Middle frontal gyrus (tissue), 1 donor: ENCODE results near the gene ADRA1B.

Source experiments
- DNase-seq: peaks from one replicate; pipeline ENCODE4 v3.0.0-alpha.2; 2015; ENCODE audit warnings: low spot score; ENCODE audit errors: extremely low spot score

The ADRA1B gene

DNA sequence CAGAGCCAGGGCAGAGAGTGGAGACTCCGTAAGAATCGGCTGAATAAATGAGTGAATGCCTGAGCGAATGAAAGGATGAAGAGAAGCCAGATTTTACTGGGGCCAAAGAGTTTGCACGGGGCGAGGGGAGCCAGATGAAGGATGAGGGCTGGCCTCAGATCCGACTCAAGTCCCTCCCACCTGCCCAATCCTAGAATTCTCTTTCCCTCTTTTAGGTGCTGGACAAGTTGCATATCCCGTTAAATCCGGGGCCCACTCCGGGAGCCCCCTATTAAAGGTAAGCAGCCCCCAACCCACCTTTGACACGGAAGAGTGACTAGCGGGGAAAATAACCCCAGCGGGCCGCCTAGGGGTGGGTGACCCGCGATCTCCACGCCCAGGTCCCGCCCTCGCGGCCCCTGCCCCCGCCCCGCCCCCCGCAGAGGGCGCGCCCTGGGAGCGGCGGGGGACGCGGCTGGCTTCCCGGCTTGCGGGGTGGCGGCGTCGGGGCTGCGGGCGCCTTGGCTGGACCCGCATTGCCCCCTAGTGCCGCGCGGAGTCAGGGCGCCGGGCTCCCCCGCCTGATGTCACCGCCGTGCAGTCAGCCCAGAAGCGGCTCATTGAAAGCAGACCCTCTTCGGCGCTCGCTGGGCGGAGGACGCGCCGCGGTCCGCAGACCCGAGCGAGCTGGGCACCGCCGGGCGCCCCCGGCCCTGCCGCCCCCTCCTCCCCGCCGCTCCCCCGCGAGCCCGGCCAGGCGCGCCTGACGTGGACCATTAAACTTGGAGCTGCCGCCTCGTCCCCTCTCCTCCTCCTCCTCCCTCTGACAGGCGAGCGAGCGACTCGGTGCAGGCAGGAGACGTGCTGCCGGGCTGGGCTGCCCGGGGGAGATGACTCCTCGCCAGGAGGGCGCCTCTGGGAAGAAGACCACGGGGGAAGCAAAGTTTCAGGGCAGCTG lies at the start of gene ADRA1B:
Gene ADRA1B (plus strand): TSS at position 579 of the 937 bp plus-strand sequence. CDS start 424 bp downstream, outside the sequence.
- DNase-seq = peak; percentile 39

DNA sequence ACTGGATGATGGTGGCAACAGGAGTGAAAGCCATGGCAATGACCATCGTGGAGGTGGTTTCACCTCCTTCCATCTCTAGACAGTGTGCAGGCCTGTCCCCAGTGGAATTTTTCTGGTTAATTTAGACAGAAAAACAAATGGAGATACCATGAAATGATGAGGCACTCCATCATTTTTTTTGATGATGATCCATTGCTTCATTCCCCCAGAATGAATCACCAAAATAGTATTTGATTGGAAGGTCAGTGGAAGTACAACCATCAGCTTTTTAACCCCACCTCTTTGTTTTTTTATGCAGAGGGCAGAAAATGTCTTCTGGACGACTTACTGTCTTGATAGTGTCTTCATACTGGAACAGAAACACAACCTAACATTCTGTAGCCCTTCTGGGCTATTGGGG lies 42.6 kb upstream of the ADRA1B start:
- no peak for DNase-seq

DNA sequence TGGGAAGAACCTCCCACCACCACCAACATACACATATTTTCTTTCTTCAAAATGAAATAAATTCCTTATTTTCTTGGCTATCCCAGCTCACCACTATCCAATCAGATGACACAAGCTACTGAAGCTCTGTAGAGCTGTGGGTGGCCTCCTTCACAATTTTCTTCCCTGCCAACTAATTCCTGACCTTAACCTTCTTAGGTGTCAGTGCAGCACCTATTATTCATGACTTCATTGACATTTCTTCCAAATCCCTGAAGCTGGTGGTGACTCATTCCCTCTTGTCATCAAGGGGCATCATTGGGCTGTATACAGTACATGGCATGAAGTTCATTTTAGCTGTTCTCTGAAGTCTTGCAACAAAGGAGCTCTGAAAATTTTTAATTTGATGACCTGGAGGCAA lies 42.0 kb upstream of the ADRA1B start:
- no peak for DNase-seq

DNA sequence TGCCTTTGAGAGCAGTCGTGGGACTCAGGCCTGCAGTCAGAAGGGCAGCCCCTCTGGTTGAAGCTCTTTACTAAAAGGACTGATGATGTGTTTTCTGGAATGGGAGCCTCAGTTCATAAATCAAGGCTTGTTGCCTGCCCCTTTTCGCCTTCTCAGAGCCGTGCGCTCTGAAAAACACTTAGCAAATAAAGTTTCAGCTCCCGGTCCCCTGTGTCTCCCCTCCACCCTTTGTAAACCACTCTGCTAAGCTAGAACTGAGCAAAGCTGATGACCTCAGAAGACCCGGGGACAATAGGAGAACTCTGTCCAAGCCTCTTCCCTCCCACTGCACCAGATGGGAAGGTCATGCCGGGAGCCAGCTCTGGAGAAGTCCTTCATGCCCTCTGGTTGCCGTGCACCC lies 39.3 kb upstream of the ADRA1B start:
- DNase-seq = no peak

DNA sequence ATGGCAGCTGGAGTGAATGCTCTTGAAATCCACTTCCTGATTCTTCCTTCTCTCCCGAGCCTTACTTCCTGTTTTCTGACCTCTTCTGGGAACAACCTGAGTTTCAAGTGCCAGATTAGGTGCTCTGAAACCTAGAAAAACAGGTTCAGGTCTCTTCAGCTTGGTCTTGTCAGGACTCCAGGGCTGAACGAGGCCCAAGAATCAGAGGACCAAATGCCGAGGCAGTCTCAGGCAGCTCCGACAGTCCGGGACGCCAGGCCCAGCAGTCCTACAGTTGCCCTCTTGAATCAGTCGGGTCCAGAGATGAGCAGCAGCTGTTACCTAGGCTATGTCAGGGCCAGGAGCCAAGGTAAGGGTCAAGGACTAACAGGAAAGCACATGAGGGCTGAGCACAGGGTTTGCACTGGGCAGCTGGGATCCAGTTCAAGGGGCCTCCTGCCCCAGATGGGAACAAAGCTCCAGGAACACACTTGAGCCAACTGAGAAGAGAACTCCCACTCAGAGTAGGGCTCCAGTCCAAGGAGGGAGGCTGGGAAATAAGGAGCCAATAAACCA lies 38.3 kb upstream of the ADRA1B start:
- DNase-seq = no peak

DNA sequence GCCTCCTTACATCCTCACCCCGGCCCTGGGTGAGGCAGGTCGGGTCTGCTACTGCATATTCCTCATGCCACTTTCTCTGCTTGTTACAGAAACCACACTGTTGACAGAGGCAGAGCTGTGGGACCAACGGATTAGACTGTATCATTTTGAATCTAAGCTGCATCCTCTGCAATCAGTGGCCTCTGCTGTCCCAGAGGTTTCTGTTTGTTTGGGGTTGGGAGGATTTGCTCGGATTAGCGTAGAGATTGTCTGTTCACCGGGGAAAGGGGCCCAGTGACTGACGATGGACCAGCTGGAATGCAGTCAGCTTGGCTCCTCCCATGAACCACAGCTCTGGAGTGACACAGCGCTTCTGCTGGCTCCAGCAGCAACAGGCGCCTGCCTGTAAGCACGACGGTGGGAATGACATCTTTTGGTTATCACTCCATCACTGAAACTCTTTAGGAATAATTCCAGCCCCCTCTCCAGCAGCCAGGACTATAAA lies 37.3 kb upstream of the ADRA1B start:
- no peak for DNase-seq

DNA sequence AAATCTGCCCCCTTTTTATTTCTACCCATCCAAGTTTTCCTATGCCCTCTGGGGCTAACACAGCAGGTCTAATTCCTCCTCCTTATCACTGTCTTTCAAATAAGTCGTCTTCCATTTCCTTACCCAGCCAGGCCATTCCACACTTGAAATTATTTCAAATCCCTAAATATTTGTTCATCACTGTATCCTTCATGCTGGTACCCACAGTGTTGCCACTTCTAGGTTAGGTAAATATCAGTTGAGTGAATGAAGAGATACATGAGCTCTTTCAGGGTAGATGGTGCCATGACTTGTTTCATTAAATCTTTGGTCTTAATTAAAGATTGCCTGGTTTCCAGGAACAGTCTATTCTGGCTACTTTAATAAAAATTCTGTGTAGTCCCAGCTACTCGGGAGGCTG lies 35.6 kb upstream of the ADRA1B start:
- DNase-seq = no peak

DNA sequence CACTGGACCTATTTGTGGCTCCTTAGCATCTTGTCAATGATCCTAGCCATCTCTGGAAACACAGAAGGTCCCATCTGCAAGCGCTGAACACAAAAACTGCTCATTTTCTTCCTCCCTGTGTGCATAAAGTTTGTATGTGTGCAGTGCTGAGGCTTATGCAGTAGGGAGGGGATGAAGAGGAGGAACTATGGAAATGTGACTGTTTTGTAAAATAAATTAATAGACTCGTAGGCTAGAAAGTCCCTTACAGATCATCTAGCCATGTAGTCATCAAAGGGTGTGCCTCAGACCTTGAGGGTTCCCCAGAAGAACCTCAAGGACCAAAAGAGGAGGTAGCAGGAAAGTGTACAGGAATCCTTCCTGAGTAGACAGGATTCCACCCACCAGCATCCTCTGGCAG lies 34.3 kb upstream of the ADRA1B start:
- no peak for DNase-seq

DNA sequence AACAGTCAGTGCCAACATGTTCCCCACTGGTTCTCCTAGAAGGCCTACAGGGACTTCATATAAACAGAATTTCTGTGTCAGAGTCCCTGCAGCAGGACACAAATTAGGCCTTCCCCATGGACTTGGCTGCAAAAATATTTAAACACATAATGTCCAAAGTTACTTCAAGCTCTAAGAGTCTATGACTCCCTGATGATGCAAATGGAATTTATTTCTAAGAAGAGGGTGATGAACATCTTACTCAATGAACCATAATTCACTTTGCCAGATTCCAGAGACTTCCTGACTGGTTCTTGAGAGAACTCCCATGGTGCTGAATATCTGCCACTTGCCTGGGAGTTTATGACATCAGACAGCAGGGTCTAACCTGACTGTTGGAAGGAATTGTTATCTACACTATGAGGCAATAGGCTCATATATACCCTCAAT lies 32.7 kb upstream of the ADRA1B start:
- DNase-seq = no peak

DNA sequence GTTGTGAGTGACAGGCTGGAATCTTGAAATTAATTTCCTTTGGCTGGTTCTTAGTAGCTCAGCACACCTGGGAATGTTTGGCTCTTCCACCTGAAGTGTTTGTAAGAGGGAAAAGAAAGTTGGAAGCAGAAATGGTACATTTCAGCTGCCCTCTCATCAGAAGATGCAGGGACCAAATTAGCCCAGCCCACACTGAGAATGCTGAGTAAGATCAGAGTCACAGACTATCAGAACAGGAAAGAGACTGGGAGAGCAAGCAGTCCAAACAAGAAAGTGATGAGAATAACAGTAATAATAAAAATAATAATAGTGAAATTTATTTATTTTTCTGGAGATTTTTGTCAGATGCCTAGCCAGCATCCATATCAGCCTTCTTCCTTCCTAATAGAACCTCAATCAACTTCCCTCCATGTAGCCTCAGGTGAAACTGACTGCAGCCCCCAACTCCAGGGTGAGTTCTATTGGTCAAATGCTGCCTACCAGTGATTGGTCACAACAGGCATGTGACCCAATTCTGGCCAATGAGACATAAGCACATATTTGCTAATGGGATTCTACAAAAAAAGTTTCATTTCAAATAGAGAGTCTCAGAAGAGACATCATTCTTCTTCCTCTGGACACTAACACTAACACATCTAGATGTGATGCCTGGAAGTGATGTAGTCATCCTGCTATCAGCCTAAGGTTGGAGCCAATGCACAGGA lies 31.2 kb upstream of the ADRA1B start:
- DNase-seq = no peak

DNA sequence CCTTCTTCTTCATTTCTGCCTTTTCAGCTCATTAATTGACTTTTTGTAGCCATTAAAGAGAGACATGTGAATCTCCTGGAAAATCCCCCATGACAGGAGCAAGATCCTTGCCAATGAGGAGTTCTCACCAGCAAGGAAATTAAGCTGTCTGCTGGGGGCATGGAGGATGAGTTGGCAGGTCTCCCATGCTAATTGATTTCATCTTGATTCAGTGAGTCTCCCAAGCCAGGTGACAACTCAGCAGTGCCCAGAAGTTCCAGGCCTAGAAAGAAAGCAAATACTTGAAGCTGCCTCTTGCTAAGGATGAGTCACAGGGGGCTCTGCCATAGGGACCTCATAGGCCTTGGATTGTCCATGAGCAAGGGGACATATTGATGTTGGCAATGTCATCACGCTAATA lies 30.0 kb upstream of the ADRA1B start:
- DNase-seq = no peak

DNA sequence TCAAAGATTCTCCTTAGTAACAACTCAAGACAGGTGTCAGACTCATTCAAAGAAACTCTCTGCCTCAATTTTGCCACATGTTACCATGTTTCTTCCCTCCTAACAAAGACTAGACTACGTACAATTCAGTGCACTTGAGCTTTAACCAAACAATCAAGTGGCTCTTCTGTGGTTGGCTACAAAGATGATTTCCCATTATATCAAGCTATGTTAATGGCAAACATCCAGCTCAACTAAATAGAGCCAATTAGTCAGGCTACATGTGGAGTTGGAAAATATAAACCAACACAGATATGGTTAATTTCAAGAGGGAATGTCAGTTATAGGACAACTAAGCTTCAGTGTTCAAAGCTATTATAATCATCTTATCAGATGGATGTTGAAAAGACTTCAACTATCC lies 29.2 kb upstream of the ADRA1B start:
- DNase-seq = no peak

DNA sequence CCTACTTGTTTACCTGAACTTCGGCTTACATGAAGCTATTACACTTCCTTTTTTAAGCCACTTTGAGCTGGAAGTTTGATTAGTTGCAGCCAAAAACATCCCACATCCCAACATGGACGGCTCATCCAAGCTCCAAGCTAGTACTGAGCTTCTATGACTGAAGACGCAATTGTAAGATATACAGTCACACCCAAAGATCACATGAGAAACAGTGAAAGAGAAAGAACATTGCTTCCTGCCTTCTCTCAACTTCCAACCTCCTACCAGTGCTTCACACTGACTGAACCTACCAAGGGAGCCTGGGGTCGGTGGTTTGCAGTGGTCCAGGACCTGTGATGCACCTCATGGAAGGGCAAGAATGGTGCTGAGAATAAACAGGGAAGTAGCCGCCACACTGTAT lies 27.4 kb upstream of the ADRA1B start:
- DNase-seq = no peak

DNA sequence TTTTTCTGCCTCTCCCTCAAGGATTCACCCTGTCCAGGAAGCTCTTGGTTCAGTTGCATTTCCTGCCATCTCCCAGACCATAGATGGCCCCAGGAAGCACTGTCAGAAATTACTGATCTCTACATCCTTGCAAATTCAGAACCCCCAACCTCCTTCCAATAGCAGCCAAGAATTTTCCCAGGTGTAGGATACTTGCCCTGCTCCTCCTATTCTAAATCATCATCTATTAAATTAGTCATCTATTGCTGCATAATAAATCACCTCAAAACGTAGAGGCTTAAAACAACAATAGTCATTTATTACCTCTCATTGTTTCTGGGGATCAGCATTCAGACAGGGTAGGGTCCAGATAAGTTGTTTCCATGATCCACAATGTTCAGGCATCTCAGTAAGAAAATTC lies 26.1 kb upstream of the ADRA1B start:
- DNase-seq = no peak

DNA sequence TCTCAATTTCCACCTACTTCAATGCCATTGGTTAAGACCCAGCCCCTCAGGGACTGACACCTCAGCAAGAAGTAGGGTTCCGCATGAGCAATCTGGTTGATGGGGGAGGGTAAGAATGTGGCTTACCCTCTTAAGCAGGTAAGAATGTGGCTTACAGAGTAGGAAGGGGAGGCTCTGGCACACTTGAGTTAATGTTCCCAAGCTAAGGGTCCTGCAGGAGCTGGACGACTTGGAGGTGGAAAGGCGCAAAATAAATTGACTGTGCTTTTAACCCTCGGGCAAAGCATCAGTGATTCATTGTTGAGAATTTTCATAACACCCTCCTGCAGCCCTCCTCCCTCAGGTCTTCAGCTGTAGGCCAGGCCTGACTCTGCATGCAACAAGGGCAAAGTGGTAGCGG lies 24.9 kb upstream of the ADRA1B start:
- DNase-seq = no peak

DNA sequence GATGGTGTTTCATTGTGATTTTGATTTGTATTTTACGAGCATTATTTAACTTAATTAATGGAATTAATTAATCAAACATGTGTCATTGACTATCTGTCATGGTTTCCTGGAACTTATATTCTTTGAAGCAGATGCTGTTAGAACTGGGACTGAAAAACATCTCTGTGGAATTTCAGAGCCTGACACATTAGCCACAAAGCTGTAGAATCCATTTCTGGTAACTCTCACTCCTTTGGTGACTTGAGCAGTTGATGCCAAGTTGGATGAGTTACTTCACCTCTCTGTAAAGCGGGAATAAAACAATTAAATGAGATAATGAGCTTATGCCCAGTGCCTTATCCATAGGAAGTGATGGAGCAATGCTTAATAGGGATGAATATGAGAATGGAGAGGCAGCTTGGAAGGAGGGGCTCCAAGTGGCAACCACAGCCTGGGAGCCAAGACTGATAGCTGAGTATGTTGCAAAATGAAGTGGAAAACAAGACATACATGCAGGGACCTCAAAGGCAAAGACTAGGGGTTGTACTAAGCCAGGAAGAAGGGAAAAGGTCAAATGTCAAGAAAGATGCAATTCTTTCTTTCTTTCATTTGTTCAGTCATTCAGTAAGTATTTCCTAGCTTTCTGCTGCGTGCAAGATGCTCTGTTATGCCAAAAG lies 23.1 kb upstream of the ADRA1B start:
- DNase-seq = no peak

DNA sequence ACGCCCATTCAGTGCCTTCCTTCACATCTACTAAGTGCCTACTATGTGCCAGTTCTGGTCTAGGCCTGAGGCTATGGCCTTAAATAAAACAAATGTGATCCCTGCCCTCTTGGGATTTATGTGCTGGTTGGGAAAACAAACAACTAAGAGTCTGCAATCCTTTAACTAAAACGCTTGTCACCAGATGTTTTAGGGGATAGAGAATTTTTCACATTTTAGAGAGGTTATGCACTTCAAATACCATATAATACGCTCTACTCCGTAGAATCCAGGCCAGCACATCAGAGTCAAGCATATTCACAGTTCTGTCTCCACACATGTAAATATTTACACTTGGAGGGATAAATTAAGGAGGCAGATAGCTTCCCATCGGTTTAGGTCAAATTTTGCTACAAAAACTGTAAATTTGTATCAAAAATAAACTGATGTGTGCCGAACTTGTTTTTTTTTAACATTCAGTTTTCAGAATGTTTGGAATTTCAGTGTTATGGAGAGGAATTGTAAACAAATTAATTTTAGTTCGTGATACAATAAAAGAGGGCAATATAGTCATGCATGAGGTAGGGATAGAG lies 22.0 kb upstream of the ADRA1B start:
- no peak for DNase-seq

DNA sequence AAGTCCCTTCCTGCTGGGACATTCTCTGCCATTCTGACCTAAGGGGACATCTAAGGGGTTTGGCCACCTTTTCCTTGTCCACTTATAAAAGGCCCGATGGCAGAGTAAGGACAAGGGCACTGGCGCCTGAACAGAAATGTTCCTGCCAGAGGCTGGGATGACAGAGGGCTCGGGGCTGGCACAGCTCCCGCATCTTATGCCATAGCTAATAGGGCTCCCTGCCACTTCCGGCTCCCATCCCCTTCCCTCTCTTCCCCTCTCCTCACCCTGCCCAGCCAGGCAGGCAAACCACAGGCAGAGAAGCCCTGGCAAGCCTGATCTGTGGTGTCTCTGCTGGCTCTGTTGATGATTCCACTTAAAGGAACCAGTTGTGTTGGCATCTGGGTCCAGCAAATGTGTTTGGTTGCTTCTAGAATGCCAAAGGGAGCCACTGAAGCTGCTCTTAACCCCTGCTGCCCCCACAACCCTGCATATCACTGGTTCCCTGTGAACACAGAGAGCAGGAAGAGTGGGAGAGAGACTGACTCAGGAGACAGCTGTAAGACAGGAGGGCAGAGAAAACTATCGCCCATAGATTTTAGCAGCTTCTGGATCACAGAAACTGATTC lies 18.4 kb upstream of the ADRA1B start:
- no peak for DNase-seq

DNA sequence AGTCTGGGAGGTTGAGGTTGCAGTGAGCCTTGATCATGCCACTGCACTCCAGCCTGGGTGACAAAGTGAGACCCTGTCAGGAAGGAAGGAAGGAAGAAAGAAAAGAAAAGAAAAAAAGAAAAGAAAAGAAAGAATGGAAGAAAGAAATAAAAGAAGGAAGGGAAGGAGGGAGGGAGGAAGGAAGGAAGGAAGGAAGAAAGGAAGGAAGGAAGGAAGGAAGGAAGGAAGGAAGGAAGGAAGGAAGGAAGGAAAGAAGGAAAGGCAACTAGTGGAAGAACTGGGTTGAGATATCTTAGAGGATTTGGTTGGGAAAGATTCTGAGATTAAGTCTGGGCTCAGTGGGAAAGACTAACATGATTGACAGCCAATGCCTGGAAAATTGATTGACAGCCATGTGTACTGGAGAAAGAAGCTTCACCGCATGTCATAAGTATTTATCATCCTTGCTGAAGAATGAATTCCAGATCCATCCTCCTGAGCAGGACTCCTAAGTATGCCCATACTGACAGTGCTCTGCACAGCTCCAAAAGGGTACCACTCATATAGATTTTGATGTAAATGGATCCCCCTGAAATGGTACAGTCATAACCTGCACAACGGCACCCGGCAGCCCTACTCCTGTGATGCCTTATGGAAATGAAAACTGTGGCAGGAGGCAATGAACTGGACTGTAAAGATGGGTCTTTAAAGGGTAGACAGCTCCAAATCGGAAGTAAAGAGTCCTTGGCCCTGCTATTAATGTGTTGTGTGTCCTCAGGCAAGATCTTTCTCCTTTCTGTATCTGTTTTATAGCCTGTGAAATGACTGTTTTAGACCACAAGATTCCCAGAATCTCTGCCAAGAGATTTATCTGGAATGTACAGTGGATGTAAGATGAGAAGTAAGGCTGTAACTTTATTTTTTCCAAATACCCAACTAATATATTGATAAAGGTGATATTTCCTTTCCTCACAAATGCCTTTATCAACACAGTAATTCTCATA lies 16.9 kb upstream of the ADRA1B start:
- no peak for DNase-seq

DNA sequence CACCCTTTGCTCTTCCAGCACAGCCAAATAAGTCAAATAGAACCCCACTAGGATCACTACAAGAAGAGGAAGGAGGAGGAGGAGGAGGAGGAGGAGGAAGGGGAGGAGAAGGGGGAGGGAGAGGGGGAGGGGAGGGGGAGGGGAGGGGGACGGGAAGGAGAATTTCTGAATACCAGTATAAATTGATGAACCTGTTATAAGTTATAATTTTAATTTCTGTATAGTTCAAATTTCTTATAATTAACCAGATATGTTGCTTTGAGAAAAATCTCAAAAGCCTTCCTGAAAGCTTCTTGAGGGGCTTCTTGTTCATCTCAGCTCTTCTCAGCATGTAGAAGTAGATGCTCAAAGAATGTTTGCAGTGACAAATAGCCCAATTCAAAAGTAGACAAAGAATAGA lies 15.0 kb upstream of the ADRA1B start:
- DNase-seq = no peak
